ENCODE data around the gene SOHLH1.
"Not testable (repeated sequence)": the region's sequence is repeated elsewhere in the genome, so short reads cannot be mapped to it uniquely, and the experiment has no call there.

Gene SOHLH1

GRCh38 chr9:135678236-135679017 lies 20.9 kb downstream of the SOHLH1 start:
- TF ChIP-seq JUND (IDR thresholded peaks at IDR 0.05; ENCODE audit: low read depth) = no peak
- in situ Hi-C loops (cut with HindIII; ENCODE audit: low pct_unique_long_range_greater_than_20kb, low sequenced_read_pairs) = no loop called here
- no peak for DNase-seq (ENCODE audit: low read depth in 1 of 2, low spot score in 1 of 2)

GRCh38 chr9:135677641-135678168 lies 21.6 kb downstream of the SOHLH1 start:
- TF ChIP-seq JUND (IDR thresholded peaks at IDR 0.05; ENCODE audit: low read depth) = no peak
- no peak for DNase-seq (ENCODE audit: low read depth in 1 of 2, low spot score in 1 of 2)
- in situ Hi-C loops (cut with HindIII; ENCODE audit: low pct_unique_long_range_greater_than_20kb, low sequenced_read_pairs) = no loop called here

- in situ Hi-C loops (cut with HindIII; ENCODE audit: low pct_unique_long_range_greater_than_20kb, low sequenced_read_pairs) = no loop called here
These were observed 22.4 kb downstream of the SOHLH1 start for GRCh38 chr9:135676891-135677290.

GRCh38 chr9:135674977-135675376 lies 24.3 kb downstream of the SOHLH1 start:
- in situ Hi-C loops (cut with HindIII; ENCODE audit: low pct_unique_long_range_greater_than_20kb, low sequenced_read_pairs) = no loop called here
- no peak for TF ChIP-seq JUND (IDR thresholded peaks at IDR 0.05; ENCODE audit: low read depth)
- no peak for DNase-seq (ENCODE audit: low read depth in 1 of 2, low spot score in 1 of 2)

More at GRCh38 chr9:135676891-135677290, 22.4 kb downstream of the SOHLH1 start:
- DNase-seq (ENCODE audit: low read depth in 1 of 2, low spot score in 1 of 2) = no peak
- no peak for TF ChIP-seq JUND (IDR thresholded peaks at IDR 0.05; ENCODE audit: low read depth)

GRCh38 chr9:135673941-135674340 lies 25.3 kb downstream of the SOHLH1 start:
- no peak for DNase-seq (ENCODE audit: low read depth in 1 of 2, low spot score in 1 of 2)
- in situ Hi-C loops (cut with HindIII; ENCODE audit: low pct_unique_long_range_greater_than_20kb, low sequenced_read_pairs) = no loop called here
- TF ChIP-seq JUND (IDR thresholded peaks at IDR 0.05; ENCODE audit: low read depth) = no peak

GRCh38 chr9:135672786-135673185 lies 26.5 kb downstream of the SOHLH1 start:
- in situ Hi-C loops (cut with HindIII; ENCODE audit: low pct_unique_long_range_greater_than_20kb, low sequenced_read_pairs); DNase-seq (ENCODE audit: low read depth in 1 of 2, low spot score in 1 of 2): not testable (repeated sequence)

GRCh38 chr9:135671591-135672041 lies 27.7 kb downstream of the SOHLH1 start:
- DNase-seq (ENCODE audit: low read depth in 1 of 2, low spot score in 1 of 2) = peak in 1 of 2 experiments; percentile 19
- no peak for TF ChIP-seq JUND (IDR thresholded peaks at IDR 0.05; ENCODE audit: low read depth)
- in situ Hi-C loops (cut with HindIII; ENCODE audit: low pct_unique_long_range_greater_than_20kb, low sequenced_read_pairs) = no loop called here

GRCh38 chr9:135670721-135671590 lies 28.3 kb downstream of the SOHLH1 start:
- in situ Hi-C loops (cut with HindIII; ENCODE audit: low pct_unique_long_range_greater_than_20kb, low sequenced_read_pairs) = no loop called here
- DNase-seq (ENCODE audit: low read depth in 1 of 2, low spot score in 1 of 2) = peak in 1 of 2 experiments; percentile 20
- no peak for TF ChIP-seq JUND (IDR thresholded peaks at IDR 0.05; ENCODE audit: low read depth)

GRCh38 chr9:135669616-135670285 lies 29.5 kb downstream of the SOHLH1 start:
- TF ChIP-seq JUND (IDR thresholded peaks at IDR 0.05; ENCODE audit: low read depth) = no peak
- in situ Hi-C loops (cut with HindIII; ENCODE audit: low pct_unique_long_range_greater_than_20kb, low sequenced_read_pairs) = no loop called here
- no peak for DNase-seq (ENCODE audit: low read depth in 1 of 2, low spot score in 1 of 2)

- DNase-seq (ENCODE audit: low read depth in 1 of 2, low spot score in 1 of 2); in situ Hi-C loops (cut with HindIII; ENCODE audit: low pct_unique_long_range_greater_than_20kb, low sequenced_read_pairs): not testable (repeated sequence)
These were observed 30.3 kb downstream of the SOHLH1 start for GRCh38 chr9:135669018-135669417.

- TF ChIP-seq JUND (IDR thresholded peaks at IDR 0.05; ENCODE audit: low read depth) = no peak
- DNase-seq (ENCODE audit: low read depth in 1 of 2, low spot score in 1 of 2) = no peak
- in situ Hi-C loops (cut with HindIII; ENCODE audit: low pct_unique_long_range_greater_than_20kb, low sequenced_read_pairs) = no loop called here
These were observed 31.7 kb downstream of the SOHLH1 start for GRCh38 chr9:135667463-135668001.
